CD8-positive, alpha-beta T cell (primary cell): ENCODE results near the gene NBPF26. TPM values are rescaled to one million over a fixed set of nuclear protein-coding genes. Genes with fewer than 3 reads are reported as not detected.

Experiments used
- total RNA-seq, 46 experiments: library from RNA in 2 of 46; stranded (reverse) in 2 of 46; gene quantifications; one replicate each; pipeline ENCODE4 v1.2.3 and lab custom pipeline; 2021 to 2026

The NBPF26 gene
- total RNA-seq, 2 experiments from 2014 or later = 33.4 to 38.2 TPM

Other genes starting within 250 kb of the NBPF26 start
- gene PPIAL4A, start 165.8 kb downstream of the NBPF26 start, total RNA-seq = not detected